Left forelimb (tissue), 1 donor: ENCODE results near the gene ZNF497.

Experiments
- DNase-seq: peaks from one replicate; pipeline ENCODE4 v3.0.0-alpha.2; 2018; ENCODE audit warnings: low spot score

The ZNF497 gene

GRCh38 chr19:58367698-58368454, 5.3 kb upstream of the ZNF497 start:
- DNase-seq, result no peak

GRCh38 chr19:58366585-58367430, 4.3 kb upstream of the ZNF497 start:
- DNase-seq, result peak; percentile 36

GRCh38 chr19:58364146-58364545, 1.6 kb upstream of the ZNF497 start:
- peak; percentile 9 for DNase-seq

- no peak for DNase-seq
Observed at GRCh38 chr19:58361900-58362271, 665 bp downstream of the ZNF497 start.

- DNase-seq, result peak; percentile 34
Observed at GRCh38 chr19:58357481-58358145, 4.9 kb downstream of the ZNF497 start.

GRCh38 chr19:58356766-58357480, 5.6 kb downstream of the ZNF497 start:
- DNase-seq, result peak; percentile 71

GRCh38 chr19:58355908-58356765, 6.4 kb downstream of the ZNF497 start:
- DNase-seq, result peak; percentile 72

- peak; percentile 48 for DNase-seq
Observed at GRCh38 chr19:58355215-58355796, 7.2 kb downstream of the ZNF497 start.

- DNase-seq, result no peak
Observed at GRCh38 chr19:58354478-58355030, 8.0 kb downstream of the ZNF497 start.

GRCh38 chr19:58353717-58354477, 8.7 kb downstream of the ZNF497 start:
- DNase-seq, result no peak

- DNase-seq, result peak; percentile 59
Observed at GRCh38 chr19:58352760-58353671, 9.5 kb downstream of the ZNF497 start, which contains the start of gene A1BG. TSS of gene A1BG (minus strand) at chr19:58353492. CDS start at chr19:58353437, 55 bp downstream.

GRCh38 chr19:58351990-58352755, 10.4 kb downstream of the ZNF497 start:
- peak; percentile 50 for DNase-seq

- no peak for DNase-seq
Observed at GRCh38 chr19:58351558-58351878, 11.0 kb downstream of the ZNF497 start.

- DNase-seq, result no peak
Observed at GRCh38 chr19:58350871-58351557, 11.5 kb downstream of the ZNF497 start.

GRCh38 chr19:58350001-58350861, 12.3 kb downstream of the ZNF497 start:
- DNase-seq, result peak; percentile 62

GRCh38 chr19:58349590-58349989, 13.0 kb downstream of the ZNF497 start:
- no peak for DNase-seq
